Activated CD4-positive, alpha-beta T cell treated with anti-CD3 and anti-CD28 coated beads for 48 hours (primary cell): Measurements from ENCODE around the gene PARM1.

ENCODE experiments used
- DNase-seq: peaks from one replicate; pipeline ENCODE4 v3.0.0-alpha.2; 2020

The PARM1 gene

DNA sequence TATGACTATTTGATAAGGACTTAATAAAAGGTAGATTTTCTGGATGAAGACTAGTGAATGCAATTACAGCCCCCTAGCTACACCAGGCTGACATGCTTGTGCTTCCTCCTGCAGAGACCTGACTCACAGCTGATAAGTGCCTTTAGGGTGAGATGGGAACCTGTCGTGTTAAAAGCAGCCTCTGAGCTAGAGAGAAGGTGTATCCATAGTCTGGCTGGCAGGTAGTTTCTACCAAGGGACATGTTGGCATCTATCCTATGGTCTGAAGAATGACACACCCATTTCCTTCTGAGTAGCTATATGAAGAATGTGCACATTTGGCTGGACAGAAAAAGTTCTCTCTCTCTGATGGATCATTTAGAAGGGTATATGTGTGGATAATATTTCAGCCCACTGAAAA, 64.1 kb downstream of the PARM1 start:
- DNase-seq, result no peak

DNA sequence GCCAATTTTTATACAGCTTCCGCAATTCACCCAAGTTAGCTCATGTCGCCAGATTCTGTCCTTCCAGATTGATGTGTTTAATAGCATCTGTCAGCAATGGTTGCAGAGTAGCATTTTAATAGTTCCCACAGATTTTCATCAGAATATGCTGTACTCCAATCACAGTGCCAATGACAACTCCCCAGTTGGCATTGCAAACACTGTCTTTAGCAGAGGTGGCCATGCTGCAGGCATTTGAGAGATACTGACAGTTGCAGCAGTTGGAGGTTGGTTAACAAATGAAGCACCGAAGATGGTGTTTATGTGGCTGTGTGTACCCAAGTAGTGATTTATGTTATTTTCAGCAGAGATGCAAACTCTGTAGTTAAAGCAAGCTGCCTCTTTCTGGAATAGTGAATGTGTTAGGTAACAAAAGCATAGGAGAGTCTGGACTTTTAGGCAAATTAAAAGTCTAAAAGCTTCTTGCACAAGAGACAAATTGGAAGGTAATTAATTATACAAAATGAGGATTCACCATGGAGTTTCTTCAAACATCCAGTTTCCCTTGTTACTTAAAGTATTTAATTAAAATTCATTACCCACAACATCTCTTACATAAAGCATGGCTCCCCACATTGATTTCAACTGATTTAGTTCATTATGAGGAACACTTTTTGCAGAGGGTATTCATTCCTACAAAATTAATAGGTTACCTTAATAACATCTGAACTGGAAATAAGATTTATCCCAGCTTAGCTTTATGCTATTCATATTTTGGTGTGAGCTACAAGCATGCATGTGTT, 65.2 kb downstream of the PARM1 start:
- no peak for DNase-seq

DNA sequence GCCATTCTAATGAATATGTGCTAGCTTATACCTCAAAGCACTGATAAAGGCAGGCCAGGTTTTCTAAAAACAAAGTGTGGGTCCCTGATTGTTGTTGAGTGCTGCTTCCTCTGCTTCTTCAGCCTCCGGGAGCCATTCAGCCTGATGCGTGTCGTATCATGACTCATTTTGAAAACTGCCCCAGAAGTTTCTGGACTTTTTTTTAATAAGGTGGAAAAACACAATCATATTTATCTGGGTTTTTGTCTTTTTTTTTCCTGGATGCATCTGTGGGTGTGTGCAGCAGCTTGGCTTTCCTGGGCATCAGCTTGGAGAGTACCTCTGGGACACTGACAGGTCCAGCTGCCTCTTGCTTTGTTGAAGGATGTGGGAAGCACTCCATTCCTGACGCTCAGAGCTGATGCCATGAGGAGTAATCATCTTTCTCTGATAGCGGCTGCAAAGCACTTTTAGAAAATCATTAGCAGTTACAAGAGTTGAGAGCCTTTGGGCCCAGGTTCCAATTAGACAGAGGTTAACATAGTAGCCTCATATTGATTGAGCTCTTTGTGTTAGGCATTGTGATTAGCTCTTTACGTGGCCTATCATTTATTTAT, 66.9 kb downstream of the PARM1 start:
- no peak for DNase-seq

DNA sequence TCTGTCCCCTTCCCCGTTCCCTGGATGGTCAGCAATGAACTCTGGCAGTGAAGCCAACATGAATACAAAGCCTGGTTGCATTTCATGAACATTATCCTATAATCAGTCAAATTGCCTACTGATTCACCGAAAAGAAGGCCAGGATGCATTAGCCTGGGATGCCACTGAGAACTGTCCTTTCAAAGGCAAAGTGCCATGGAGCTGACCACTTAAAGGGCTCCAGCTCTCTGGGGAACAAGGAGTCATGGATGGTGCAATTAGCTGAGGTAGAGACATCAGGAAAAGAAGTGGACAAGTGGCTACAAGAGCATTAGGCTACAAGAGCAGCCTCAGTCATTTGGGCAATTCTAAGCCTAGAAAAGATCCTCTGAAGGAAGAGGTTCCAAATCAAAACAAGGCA, 69.0 kb downstream of the PARM1 start:
- no peak for DNase-seq

DNA sequence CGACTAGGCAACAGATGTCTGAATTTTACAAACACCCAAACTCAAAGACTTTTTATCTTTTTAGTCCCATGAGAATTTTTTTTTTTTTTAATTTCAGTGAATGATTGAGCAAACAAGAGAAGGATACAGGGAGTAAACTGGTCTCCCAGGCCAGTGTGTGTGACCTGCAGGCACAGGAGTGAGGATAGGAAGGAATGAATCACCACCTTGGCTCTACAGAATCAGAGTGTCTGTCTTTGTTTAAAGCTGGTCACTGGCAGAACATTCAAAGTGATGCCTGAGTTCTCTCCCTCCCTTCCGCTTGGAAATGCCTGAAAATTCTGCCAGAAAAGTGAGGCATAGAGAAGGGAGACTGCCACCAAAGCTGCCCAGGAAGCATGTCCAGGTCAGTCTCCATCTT, 69.5 kb downstream of the PARM1 start:
- DNase-seq, result no peak

DNA sequence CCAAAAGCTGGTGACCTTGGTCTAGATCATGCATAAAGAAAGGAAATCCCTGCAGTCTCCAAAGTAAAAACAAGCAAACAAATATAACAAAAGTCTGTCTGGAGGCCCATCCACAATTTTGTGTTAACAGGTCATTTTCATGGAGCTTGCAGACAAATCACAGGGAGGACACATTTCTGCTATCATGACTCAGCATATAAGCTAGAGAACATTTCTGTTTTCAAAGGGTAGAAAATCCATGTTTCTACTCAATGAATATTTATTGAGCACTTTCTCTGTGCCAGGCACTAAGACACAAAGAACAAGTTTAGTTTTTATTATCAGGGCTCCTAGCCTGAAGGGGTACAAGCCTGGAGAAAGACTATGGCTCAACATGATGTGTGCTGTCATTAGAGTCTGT, 71.1 kb downstream of the PARM1 start:
- DNase-seq, result no peak

DNA sequence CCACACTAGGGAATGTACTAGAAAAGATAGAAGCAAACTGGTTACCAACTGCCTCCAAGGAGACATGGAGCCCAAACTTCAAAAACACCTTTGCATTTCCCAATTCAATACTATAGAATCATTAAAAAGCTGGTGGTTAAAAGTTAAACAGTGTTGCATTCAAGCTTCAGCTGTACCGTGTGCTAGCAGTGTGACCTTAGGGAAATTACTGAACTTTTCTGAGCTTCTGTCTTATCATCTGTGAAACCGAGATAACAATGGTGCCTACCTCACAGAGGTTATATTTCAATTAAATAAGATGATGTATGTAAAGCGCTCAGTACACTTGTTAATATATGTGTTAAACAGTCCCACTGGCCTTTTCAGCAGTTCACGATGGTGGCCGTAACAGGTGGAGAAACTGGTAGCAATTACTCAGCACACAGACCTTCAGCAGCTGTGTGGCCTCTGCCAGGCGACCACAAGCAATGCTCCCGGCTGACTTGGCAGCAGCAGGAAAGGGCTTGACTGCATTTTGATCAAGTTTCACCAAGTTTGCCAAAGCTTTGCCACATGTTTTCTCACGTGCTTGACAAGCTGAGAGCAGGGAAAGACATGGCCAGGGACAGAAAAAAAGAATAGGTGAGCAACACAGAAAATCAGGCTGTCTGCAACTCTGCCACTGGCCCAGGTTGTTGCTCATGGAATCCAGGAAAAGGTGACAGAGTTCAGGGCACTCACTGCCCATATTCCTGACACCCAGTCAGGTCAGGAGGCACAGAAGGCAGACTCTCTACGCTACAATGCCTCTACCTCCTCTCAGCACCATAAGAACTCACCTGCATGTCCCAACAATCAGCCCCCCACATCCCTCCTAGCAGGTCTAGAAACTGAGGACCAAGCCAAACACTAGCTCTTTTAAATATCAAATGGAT, 72.1 kb downstream of the PARM1 start:
- DNase-seq, result no peak

DNA sequence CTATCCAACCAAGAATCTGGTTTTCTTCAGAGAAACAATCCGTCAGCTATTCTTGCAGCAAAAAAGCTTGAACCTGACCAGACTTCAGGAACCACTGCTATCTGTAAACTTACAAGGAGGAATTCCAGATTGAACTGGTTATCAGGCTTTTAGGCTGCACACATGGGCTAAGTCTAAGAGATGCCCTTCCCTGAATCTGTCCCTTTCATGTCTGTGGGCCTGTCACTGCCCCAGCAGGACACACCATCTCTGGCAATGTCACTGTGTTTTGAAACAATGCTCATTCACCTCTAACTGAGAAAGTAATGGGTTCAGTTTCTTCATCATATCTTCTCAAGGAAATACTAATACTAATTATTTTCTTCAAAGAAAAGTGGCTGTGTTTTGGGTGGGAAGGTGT, 72.8 kb downstream of the PARM1 start:
- no peak for DNase-seq

DNA sequence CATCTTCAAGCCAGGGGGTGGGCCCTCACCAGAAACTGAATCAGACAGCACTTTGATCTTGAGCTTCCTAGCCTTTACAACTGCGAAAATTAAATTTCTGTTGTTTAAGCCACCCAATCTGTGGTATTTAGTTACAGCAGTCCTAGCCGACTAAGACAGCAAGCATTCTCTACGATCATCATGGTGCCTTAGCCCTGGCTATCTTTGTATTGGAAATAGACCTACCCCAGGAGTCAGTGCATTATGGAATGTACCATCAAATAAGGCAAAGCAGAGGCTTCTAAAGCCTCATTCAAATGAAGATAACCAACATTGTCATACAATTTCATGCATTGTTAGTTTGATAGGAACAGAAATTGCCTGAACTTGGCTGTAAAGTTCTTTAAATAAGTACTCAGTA, 75.0 kb downstream of the PARM1 start:
- DNase-seq, result no peak

DNA sequence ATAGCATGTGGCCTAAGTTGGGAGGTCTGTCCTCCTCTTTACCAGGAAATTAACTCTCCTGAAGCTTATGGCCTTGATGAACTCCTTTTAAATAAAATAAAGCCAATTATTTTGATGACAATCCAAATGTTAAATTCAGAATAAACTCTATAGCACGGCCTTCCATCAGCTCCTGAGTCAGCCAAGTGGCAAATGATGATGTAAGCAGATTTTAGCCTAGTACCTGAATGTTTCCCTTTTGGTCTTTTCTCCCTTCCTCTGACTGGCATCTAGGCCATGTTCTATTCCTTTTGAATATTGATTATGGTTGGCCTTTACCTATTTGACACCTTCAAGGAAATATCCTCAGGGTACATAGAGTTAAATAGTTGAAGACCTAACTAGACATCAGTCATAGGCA, 76.2 kb downstream of the PARM1 start:
- DNase-seq, result no peak

DNA sequence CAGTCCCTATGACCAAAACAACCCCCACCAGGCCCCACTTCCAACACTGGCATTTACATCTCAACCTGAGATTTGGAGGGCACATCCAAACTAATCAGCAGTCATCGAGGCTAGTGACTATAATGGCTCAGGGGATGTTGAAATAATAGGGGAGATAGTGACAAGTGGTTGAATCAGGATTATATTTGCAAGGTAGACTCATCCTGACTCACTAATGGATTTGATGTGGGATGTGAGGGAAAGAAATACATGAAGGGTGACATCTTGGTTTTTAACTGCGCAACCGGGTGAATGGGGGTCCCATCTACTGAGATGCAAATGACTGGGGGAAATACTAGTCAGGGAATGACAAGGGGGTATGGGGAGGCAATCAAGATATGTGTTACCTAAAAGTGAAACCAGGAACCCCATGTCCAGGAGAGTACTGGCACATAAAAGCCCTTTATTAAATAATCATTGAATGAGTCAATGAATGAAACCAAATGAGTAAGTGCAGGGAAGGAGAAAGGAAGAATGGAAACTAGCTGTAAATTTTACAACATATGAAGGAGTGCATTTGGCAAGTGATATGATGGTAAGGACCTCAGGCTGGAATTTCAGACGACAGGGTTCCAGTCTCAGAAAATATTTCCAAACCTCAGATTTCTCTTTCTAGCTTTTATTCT, 78.3 kb downstream of the PARM1 start:
- no peak for DNase-seq

DNA sequence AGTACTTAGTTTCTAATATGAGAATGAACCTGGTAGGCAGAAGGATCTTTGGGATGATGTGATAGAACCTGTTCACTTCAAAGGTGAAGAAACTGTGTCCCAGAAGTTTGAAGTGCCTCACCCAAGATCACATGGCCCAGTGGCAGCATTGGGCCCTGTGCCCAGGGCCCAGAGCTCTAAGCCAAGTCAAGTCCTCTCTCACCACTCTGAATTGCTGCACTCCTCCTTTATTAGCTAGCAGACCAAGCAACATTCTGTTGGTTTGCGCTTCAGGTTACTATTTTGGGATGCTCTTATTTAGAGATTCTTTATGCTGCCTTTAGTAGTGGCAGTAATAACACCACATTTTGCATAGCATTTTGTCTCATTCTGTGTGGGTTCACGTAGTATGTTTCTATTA, 82.7 kb downstream of the PARM1 start:
- DNase-seq, result no peak

DNA sequence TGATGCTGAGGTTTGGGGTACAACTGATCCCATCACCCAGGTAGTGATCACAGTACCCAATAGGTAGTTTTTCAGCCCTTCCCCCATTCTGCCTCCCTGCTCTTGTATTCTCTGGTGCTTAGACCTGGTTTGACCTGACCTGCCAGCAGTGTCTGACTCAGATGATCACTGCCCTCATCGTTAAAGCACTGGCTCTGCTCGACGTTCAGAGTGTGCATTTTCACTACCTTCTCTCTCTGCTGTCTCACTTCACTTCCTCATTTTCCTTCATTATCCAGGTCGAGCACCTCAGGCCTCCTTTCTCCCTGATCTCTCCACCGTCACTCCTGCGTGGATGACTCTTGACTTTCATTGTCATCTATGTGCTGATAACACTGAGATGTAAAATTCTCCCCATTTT, 83.6 kb downstream of the PARM1 start:
- no peak for DNase-seq

DNA sequence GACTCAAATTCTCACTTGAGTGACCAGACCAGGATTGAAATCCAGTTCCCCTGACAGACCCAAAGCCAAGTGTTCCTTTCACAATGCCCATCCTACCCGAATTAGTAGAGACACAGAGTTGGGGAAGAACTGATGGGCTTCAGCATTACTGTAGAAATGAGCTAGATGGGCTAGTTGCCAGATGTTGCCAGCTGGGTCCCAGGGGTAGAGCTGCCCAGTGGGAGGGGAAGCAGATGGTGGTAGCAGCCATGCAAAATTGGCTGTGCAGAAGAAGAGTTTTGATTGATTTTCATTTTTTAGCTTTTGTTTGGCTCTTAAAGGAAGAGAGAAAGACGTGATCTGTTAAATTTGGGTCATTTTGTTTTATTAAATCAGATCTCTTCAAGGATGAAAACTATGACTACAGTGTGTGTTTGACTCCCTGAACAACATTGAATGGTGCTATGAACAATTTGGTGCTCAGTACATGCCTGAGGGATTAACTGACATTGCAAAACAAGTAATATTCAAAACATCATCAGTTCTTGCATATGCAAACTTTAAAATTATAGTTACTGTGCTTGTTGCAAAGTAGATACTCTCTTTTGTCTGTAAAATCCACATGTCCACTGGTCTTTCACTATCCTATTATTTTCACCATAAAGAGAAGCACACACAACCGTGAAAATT, 86.0 kb downstream of the PARM1 start:
- no peak for DNase-seq

DNA sequence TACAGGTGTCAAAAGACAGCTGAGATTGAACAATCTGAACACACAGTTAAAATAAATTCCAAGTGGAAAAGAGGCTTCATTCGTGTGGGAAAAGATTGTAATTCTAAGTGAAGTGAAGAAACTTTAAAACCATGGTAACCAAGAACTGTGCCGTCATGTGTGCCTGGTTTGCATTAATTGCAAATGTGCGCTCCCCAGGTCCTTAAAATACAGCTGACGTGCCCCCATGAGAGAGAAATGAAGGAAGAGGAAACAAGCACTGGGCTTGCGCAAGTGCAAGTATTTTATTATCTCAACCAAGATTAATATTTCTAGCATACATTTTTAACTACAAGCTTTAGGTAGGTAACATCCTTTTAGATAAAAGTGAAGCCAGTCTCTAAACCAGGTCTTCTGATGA, 92.5 kb downstream of the PARM1 start:
- no peak for DNase-seq

DNA sequence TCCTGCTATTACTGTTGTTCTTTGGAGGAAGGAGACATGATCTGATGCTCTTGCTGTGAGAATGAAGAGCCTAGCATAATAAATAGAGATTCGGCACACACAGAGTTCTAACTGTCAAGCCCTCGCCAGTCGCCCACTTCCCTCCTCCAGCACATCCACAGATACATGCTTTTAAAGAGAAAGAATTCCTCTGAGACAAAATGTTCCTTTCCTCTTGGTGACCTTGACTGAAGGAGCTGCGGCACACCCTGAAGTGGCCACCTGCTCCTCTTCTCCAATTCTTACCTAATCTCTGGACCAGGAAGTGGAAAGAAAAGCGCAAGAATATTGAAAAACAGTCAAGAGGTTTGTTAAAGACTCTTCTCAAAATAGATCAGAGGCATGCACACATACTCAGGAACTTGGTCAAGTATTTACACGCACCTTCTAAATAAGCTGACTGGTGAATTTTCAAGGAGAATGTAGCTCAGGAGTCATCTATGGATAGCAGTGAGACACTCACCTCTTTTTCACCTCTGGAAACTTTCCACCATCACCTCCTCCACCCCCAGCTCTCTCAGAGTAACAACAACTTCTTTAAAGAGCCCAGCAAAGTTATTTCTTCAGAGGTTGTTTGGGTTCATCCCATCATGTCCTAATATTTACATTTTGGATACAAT, 95.4 kb downstream of the PARM1 start:
- DNase-seq, result no peak

DNA sequence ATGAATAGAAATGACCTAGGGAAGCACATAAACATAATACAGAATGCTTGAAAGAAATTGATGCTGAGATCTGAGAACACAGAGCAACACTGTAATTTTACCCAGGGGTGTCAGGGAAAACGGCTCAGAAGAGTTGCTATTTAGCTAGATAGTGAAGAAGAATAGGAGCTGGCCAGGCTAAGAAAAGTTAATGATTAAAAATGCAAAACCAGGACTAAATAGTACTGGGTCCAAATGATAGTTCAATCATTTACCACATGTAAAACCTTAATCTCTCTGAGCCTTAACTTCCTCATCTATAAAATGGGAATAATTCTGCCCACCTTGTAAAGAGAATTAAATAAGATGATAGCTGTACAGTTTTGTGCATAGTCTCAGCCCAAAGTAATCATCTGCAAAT, 97.1 kb downstream of the PARM1 start:
- DNase-seq, result no peak

DNA sequence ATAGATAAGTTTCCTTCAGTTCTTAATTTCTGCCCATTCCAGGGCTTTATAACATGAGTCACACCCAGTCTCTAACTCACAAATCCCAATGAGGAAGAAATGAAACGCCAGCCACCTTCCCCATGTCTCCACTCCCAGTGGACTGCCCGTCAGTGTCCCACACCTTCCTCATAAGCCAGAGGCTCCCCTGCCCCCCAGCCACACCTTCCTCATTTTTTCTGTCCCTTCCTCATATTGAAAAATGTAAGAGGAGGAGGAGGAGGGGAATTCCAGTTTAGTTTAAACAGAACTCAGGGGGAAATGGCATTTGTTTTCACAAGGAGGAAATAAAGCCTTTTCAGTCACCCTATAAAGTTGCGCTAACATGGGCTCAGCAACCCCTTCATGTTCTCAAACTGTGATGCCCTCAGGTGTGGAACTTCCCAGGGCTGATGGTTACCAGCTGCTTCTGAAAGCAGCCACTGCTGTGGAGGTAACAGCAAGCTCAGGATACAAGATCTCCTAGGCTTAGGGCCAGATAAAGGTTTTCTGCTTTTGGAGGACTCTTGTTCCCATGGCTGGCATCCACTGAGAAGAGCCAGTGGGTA, 97.8 kb downstream of the PARM1 start:
- DNase-seq, result no peak

DNA sequence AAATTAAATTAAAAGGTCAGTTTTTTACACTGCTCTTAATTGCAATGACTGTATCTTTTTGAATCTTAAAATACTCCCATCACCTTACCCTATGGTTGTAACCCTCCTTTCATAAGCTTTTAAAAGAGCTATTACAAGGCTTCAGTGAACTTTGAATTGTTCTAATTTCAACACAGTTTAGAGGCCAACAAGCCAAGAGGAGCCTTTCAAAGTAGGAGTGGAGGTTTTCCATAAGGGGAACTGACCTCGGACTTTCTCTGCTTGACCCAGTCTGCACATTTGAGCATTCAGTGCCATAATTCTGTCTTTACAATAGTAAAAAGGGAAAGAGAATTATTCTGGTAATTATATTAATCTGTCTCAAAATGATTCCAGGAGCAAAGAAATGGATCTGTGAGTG, 98.9 kb downstream of the PARM1 start:
- no peak for DNase-seq

DNA sequence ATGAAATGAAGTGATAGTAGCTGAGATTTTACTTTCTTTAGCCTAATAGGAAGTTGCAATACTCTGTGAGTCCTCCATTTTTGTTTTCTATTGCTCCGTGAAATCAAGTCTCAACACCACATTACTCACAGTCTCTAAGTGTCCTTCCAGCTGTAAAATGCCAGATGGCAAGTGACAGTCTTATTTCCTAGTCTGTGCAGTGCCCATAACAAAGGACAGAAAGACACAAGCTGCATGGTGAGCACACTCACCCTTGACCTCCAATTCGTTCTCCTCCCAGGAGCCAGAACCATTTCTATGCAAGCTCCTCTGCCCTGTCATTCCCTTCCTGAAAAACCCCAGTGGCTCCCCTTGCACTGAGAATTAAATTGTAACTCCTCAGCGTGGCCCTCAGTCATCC, 101.6 kb downstream of the PARM1 start:
- no peak for DNase-seq

DNA sequence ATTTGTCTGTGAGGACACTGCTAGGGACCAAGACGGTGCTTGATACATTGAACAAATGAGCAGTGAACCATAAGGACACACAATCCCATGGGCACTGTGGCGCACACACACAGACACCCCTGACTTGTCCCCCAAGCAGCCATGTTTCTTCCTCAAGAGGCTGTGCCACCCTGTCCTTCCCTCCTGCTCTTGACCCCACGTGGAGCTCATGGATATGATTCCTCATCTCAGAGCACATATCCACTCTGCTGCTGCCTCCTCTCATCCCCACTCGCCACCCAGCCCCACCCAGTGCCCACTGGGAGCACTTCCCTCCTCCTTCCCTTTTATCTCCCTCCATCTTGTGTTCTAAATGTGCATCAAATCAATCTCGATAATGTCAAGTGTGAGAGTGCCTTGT, 102.4 kb downstream of the PARM1 start:
- no peak for DNase-seq
